ENCODE data around the gene RAB6A.
"Not testable (repeated sequence)": the region's sequence is repeated elsewhere in the genome, so short reads cannot be mapped to it uniquely, and the experiment has no call there.

The RAB6A gene

GRCh38 chr11:73760679-73761402, at the start of gene RAB6A:
TSS of gene RAB6A (minus strand) at chr11:73761074. CDS start at chr11:73760635, 439 bp downstream.
- DNase-seq (ENCODE audit: low spot score), result peak; percentile 87

- no peak for DNase-seq (ENCODE audit: low spot score)
These were observed 49.8 kb upstream of the RAB6A start for GRCh38 chr11:73810637-73811036.

GRCh38 chr11:73808052-73808451, 47.2 kb upstream of the RAB6A start:
- no peak for DNase-seq (ENCODE audit: low spot score)

- DNase-seq (ENCODE audit: low spot score), result no peak
These were observed 43.8 kb upstream of the RAB6A start for GRCh38 chr11:73804712-73805111.

GRCh38 chr11:73801136-73801535, 40.3 kb upstream of the RAB6A start:
- no peak for DNase-seq (ENCODE audit: low spot score)

- DNase-seq (ENCODE audit: low spot score), result no peak
These were observed 39.5 kb upstream of the RAB6A start for GRCh38 chr11:73800276-73800806.

GRCh38 chr11:73797457-73797856, 36.6 kb upstream of the RAB6A start:
- no peak for DNase-seq (ENCODE audit: low spot score)

- no peak for DNase-seq (ENCODE audit: low spot score)
These were observed 35.2 kb upstream of the RAB6A start for GRCh38 chr11:73795925-73796632.

GRCh38 chr11:73792584-73792983, 31.7 kb upstream of the RAB6A start:
- DNase-seq (ENCODE audit: low spot score), result no peak

GRCh38 chr11:73789279-73789670, 28.4 kb upstream of the RAB6A start:
- DNase-seq (ENCODE audit: low spot score), result no peak

GRCh38 chr11:73787643-73788558, 27.0 kb upstream of the RAB6A start, which contains the start of gene MRPL48:
TSS of gene MRPL48 (plus strand) at chr11:73787874. CDS start at chr11:73787972, 98 bp downstream.
- DNase-seq (ENCODE audit: low spot score), result peak; percentile 83

- no peak for DNase-seq (ENCODE audit: low spot score)
These were observed 26.3 kb upstream of the RAB6A start for GRCh38 chr11:73787051-73787642.

- not testable (repeated sequence) for DNase-seq (ENCODE audit: low spot score)
These were observed 24.6 kb upstream of the RAB6A start for GRCh38 chr11:73785467-73785866.

- no peak for DNase-seq (ENCODE audit: low spot score)
These were observed 23.9 kb upstream of the RAB6A start for GRCh38 chr11:73784734-73785133.

- DNase-seq (ENCODE audit: low spot score), result peak; percentile 27
These were observed 23.3 kb upstream of the RAB6A start for GRCh38 chr11:73784080-73784634.

- no peak for DNase-seq (ENCODE audit: low spot score)
These were observed 22.7 kb upstream of the RAB6A start for GRCh38 chr11:73783483-73784020.

- no peak for DNase-seq (ENCODE audit: low spot score)
These were observed 20.4 kb upstream of the RAB6A start for GRCh38 chr11:73781303-73781702.

GRCh38 chr11:73779084-73779902, 18.4 kb upstream of the RAB6A start:
- DNase-seq (ENCODE audit: low spot score), result peak; percentile 89

- not testable (repeated sequence) for DNase-seq (ENCODE audit: low spot score)
These were observed 9.9 kb upstream of the RAB6A start for GRCh38 chr11:73770811-73771210.

GRCh38 chr11:73766763-73767162, 5.9 kb upstream of the RAB6A start:
- DNase-seq (ENCODE audit: low spot score), result no peak
